OCI-LY7 (cell line): ENCODE data around the gene KDM2A. TPM values are rescaled to one million over a fixed set of nuclear protein-coding genes. Genes with fewer than 3 reads are reported as not detected.

Experiments
- BruUV-seq: library from RNA; stranded (reverse); fragments of 400-500 nt; replicated peaks from 2 replicates; lab custom pipeline; 2021; lab: Mats Ljungman, UMichigan
- CTCF ChIA-PET: fragments of 300-600 bp; sonication (Branson Sonifier 250); formaldehyde crosslinking; loops from one replicate; lab custom pipeline; 2022; ENCODE audit warnings: antibody characterized with exemption; ENCODE audit not compliant: unreplicated experiment; lab: Charles Lee
- POLR2A ChIA-PET: fragments of 300-600 bp; sonication (Branson Sonifier 250); formaldehyde crosslinking; loops from one replicate; lab custom pipeline; 2022; ENCODE audit warnings: antibody characterized with exemption; lab: Charles Lee
- DNase-seq: peaks from one replicate; pipeline ENCODE4 v3.0.0-alpha.2; 2015; ENCODE audit warnings: low spot score
- H2AFZ ChIP-seq: fragments of 200-600 bp; sonication (generic), shearing (Covaris generic); 2 replicates; pipeline ENCODE4 v1.6.1; 2014; ENCODE audit warnings: mild to moderate bottlenecking, antibody characterized with exemption, low read length, moderate library complexity
- H3K27ac ChIP-seq: fragments of 200-600 bp; sonication (generic); 2 replicates; pipeline ENCODE4 v1.5.1; 2014; ENCODE audit warnings: mixed run types, low read depth, mild to moderate bottlenecking, moderate library complexity, low read length, inconsistent platforms; ENCODE audit not compliant: poor library complexity, severe bottlenecking
- H3K36me3 ChIP-seq: fragments of 200-600 bp; sonication (generic); 2 replicates; pipeline ENCODE4 v1.6.1; 2014; ENCODE audit warnings: mild to moderate bottlenecking, antibody characterized with exemption, low read length, moderate library complexity, mixed read lengths; ENCODE audit not compliant: insufficient read depth
- H3K4me1 ChIP-seq: fragments of 200-600 bp; sonication (generic); 2 replicates; pipeline ENCODE4 v1.5.1; 2014; ENCODE audit warnings: mild to moderate bottlenecking, low read length; ENCODE audit not compliant: insufficient read depth, poor library complexity, severe bottlenecking
- H3K4me2 ChIP-seq: fragments of 200-600 bp; sonication (generic); 2 replicates; pipeline ENCODE4 v1.6.1; 2014; ENCODE audit warnings: mild to moderate bottlenecking, low read length
- H3K4me3 ChIP-seq: fragments of 200-600 bp; sonication (generic); 2 replicates; pipeline ENCODE4 v1.5.1; 2014; ENCODE audit warnings: mild to moderate bottlenecking, low read depth, low read length; ENCODE audit not compliant: poor library complexity, severe bottlenecking
- H3K79me2 ChIP-seq: fragments of 200-600 bp; sonication (generic); 2 replicates; pipeline ENCODE4 v1.6.1; 2016; ENCODE audit warnings: low read depth, mild to moderate bottlenecking, low read length, moderate library complexity, mixed read lengths; ENCODE audit not compliant: insufficient read depth
- H3K9me2 ChIP-seq: fragments of 200-600 bp; sonication (generic); 2 replicates; pipeline ENCODE4 v1.6.1; 2016; ENCODE audit warnings: mild to moderate bottlenecking, low read length, mixed read lengths; ENCODE audit not compliant: insufficient read depth
- H3K9me3 ChIP-seq: fragments of 200-600 bp; sonication (generic); 2 replicates; pipeline ENCODE4 v1.6.1; 2014; ENCODE audit warnings: mild to moderate bottlenecking, mixed run types, low read length, mixed read lengths
- H4K20me1 ChIP-seq: fragments of 200-600 bp; sonication (generic); 2 replicates; pipeline ENCODE4 v1.6.1; 2014; ENCODE audit warnings: mild to moderate bottlenecking, antibody characterized with exemption, low read length, moderate library complexity, mixed read lengths; ENCODE audit not compliant: insufficient read depth
- EZH2phosphoT487 ChIP-seq: fragments of 200-600 bp; sonication (generic); IDR thresholded peaks from 2 replicates; pipeline ENCODE4 v1.6.1; 2018; ENCODE audit warnings: low read depth, borderline replicate concordance, mild to moderate bottlenecking, mixed run types, antibody characterized with exemption, low read length, moderate library complexity, mixed read lengths
- intact Hi-C: fragments of 100-400 bp; cut with micrococcal nuclease; formaldehyde crosslinking; loops from one replicate; pipeline ENCODE4 v1.10.0; 2022; ENCODE audit not compliant: unreplicated experiment
- total RNA-seq, 2 experiments: library from RNA; depleted of rRNA in 1 of 2; stranded (reverse); fragments of >200 nt in 1 of 2; shearing (Covaris generic) in 1 of 2; gene quantifications; 2 replicates each; pipeline ENCODE4 v1.2.3, GENCODE V29; 2014 to 2022
- TF ChIP-seq, protein P1 (sequence below): fragments of 200-600 bp; sonication (generic); conservative IDR thresholded peaks from 2 replicates; pipeline ENCODE4 v1.5.1; 2014; ENCODE audit warnings: mild to moderate bottlenecking, antibody characterized with exemption, low read length, moderate library complexity, mixed read lengths

The KDM2A gene
- total RNA-seq, 2 experiments from 2014 or later, result 31.7 to 66.2 TPM

DNA sequence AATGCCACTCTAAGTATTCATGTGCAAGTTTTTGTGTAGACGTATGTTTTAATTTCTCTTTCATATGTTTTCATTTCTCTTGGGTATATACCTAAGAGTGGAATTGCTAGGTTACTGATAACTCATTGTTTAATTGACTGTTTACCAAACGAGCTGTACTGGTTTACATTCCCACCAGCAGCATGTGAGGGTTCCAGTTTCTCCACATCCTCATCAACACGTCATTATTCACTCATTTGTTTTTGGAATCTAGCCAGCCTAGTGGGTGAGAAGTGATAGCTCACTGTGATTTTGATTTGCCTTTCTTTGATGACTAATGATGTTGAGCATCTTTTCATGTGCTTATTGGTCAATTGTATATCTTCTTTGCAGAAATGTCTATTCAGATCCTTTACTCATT is 174.0 kb downstream of the KDM2A start:
- H3K4me2 ChIP-seq, result peak overlapping the region; percentile 10; the same call in 1 of the 2 replicates
- no TSS peak for BruUV-seq
- DNase-seq, result no peak
- H2AFZ ChIP-seq, result no peak overlapping the region
- intact Hi-C loops, result no loop called here
- POLR2A ChIA-PET, result interaction anchor here (1.0 to 1.3 kb wide), 2 partner anchors 17 to 26 kb away, joined by 3 to 5 read pairs; no protein-coding TSS in a partner anchor
- H3K27ac ChIP-seq, result no peak overlapping the region
- peaks cover 25% of the 10 kb centered on the region for H3K4me1 ChIP-seq
- H3K79me2 ChIP-seq, result peaks cover 18% of the 10 kb centered on the region; the same call in 1 of the 2 replicates
- CTCF ChIA-PET, result interaction anchor here (0.6 to 0.7 kb wide), 2 partner anchors 12 to 28 kb away, joined by 3 to 4 read pairs; no protein-coding TSS in a partner anchor
- no peaks in the 10 kb centered on the region for H4K20me1 ChIP-seq
- TF ChIP-seq, protein P1, sequence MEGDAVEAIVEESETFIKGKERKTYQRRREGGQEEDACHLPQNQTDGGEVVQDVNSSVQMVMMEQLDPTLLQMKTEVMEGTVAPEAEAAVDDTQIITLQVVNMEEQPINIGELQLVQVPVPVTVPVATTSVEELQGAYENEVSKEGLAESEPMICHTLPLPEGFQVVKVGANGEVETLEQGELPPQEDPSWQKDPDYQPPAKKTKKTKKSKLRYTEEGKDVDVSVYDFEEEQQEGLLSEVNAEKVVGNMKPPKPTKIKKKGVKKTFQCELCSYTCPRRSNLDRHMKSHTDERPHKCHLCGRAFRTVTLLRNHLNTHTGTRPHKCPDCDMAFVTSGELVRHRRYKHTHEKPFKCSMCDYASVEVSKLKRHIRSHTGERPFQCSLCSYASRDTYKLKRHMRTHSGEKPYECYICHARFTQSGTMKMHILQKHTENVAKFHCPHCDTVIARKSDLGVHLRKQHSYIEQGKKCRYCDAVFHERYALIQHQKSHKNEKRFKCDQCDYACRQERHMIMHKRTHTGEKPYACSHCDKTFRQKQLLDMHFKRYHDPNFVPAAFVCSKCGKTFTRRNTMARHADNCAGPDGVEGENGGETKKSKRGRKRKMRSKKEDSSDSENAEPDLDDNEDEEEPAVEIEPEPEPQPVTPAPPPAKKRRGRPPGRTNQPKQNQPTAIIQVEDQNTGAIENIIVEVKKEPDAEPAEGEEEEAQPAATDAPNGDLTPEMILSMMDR, result no peak
- no peak for TF ChIP-seq EZH2phosphoT487
- H3K36me3 ChIP-seq, result peaks cover 84% of the 10 kb centered on the region
- H3K9me3 ChIP-seq, result peaks cover 28% of the 10 kb centered on the region
- H3K9me2 ChIP-seq, result no peaks in the 10 kb centered on the region
- no peak overlapping the region for H3K4me3 ChIP-seq

GRCh38 chr11:67295846-67296245 is 176.8 kb downstream of the KDM2A start:
- DNase-seq, result peak; percentile 55
- no peaks in the 10 kb centered on the region for H3K9me2 ChIP-seq
- TF ChIP-seq, protein P1, result no peak
- TF ChIP-seq EZH2phosphoT487, result no peak
- H4K20me1 ChIP-seq, result no peaks in the 10 kb centered on the region
- CTCF ChIA-PET, result no interaction called here
- H3K4me1 ChIP-seq, result peaks cover 11% of the 10 kb centered on the region
- BruUV-seq, result TSS peak; percentile 13
- intact Hi-C loops, result no loop called here
- H3K4me3 ChIP-seq, result no peak overlapping the region
- H3K79me2 ChIP-seq, result peaks cover 4% of the 10 kb centered on the region; the same call in 1 of the 2 replicates
- no peak overlapping the region for H3K27ac ChIP-seq
- H2AFZ ChIP-seq, result no peak overlapping the region
- POLR2A ChIA-PET, result no interaction called here
- peaks cover 98% of the 10 kb centered on the region for H3K36me3 ChIP-seq
- peaks cover 28% of the 10 kb centered on the region for H3K9me3 ChIP-seq
- H3K4me2 ChIP-seq, result no peak overlapping the region

GRCh38 chr11:67298786-67299185 is 179.7 kb downstream of the KDM2A start:
- no peak for DNase-seq
- no peak overlapping the region for H3K4me2 ChIP-seq
- ChIA-PET CTCF (interaction anchor here (0.6 kb wide), 1 partner anchor 37 kb away, joined by 6 read pairs; no protein-coding TSS in a partner anchor), POLR2A (no interaction called here)
- intact Hi-C loops, result no loop called here
- peaks cover 3% of the 10 kb centered on the region; the same call in 1 of the 2 replicates for H3K79me2 ChIP-seq
- no peak overlapping the region for H3K4me3 ChIP-seq
- no peaks in the 10 kb centered on the region for H3K9me2 ChIP-seq
- TF ChIP-seq EZH2phosphoT487, result no peak
- TF ChIP-seq, protein P1, result no peak
- no peaks in the 10 kb centered on the region for H4K20me1 ChIP-seq
- peaks cover 92% of the 10 kb centered on the region for H3K36me3 ChIP-seq
- no peak overlapping the region for H2AFZ ChIP-seq
- H3K27ac ChIP-seq, result no peak overlapping the region
- BruUV-seq, result no TSS peak
- H3K4me1 ChIP-seq, result no peaks in the 10 kb centered on the region
- peaks cover 26% of the 10 kb centered on the region for H3K9me3 ChIP-seq
